ENCODE data around the gene MED13L. TPM values are rescaled to one million over a fixed set of nuclear protein-coding genes. Genes with fewer than 3 reads are reported as not detected.

The MED13L gene
- total RNA-seq, 1 experiment from 2014 or later = 62.6 TPM

DNA sequence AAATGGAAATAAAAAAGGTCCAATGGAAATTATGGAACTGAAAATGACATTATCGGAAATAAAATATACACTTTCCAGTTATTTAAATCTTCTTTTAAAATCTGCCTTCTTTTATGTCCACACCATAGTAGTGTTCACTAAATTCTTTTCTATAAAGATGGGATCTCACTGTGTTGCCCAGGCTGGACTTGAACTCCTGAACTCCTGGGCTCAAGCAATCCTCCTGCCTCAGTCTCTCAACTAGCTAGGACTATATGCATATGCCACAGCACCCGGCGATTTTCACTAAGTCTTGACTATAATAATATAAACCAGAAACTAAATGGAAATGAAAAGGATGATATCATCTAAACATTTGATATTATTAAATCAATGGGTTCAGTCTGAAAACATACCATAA is 188.4 kb downstream of the MED13L start:
- in situ Hi-C loops (cut with HindIII; ENCODE audit: low sequenced_read_pairs) = no loop called here
- no peak for DNase-seq (ENCODE audit: low spot score)

DNA sequence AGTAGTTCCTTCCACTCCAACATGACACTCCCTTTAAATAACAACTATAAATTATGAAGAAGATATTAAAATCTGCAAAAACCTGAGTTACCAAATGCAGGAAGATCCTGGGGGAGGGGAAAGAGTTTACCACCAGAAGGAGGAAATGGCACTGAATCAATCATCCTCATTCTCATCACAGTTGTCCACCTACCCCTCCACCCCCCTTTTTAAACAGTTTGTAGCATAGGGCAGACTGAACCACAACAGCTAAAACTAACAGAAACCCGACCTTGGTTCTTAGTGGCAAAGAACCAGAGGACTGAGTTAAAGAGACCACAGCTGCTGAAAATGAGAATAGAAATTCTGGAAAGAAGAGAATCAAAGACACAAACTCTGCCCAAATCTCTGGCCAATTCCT is 189.5 kb downstream of the MED13L start:
- no peak for DNase-seq (ENCODE audit: low spot score)
- in situ Hi-C loops (cut with HindIII; ENCODE audit: low sequenced_read_pairs) = no loop called here

DNA sequence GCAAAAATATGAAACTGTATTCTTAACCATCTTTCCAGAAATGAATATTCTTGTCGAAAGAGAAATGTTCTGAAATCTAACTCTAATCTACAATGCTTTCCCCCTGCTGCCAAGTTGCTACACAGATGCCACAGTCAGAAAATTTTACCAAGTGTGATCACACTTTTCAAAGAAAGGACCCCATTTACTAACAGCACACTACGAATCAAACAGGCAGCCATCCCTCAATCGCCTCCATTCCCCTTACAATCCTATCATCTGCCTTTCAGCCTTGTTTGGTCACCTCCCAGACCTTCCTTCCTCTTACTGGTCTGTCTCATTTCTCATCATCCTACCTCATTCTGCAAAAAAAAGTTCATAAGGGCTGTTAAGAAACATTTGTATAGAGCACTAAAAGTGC is 190.1 kb downstream of the MED13L start:
- no peak for DNase-seq (ENCODE audit: low spot score)
- in situ Hi-C loops (cut with HindIII; ENCODE audit: low sequenced_read_pairs) = no loop called here

DNA sequence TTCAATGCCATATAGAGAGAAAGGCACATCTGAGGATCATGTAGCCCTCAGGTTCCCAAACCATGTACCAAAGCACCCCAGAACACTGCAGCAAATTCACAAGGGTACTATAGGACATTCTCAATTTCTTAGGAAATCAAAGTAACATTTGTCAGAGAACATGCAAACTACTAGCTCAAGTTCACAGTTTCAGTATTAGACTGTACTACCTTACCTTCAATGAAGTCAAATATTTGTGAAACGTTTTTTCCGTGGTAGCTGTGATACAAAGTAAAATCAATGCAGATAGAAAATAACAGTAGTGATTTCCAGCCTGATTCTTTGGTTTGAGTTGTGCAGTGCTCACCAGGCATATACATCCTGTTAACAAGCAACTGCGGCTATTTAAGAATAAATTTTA is 197.1 kb downstream of the MED13L start:
- no peak for DNase-seq (ENCODE audit: low spot score)
- in situ Hi-C loops (cut with HindIII; ENCODE audit: low sequenced_read_pairs) = no loop called here

DNA sequence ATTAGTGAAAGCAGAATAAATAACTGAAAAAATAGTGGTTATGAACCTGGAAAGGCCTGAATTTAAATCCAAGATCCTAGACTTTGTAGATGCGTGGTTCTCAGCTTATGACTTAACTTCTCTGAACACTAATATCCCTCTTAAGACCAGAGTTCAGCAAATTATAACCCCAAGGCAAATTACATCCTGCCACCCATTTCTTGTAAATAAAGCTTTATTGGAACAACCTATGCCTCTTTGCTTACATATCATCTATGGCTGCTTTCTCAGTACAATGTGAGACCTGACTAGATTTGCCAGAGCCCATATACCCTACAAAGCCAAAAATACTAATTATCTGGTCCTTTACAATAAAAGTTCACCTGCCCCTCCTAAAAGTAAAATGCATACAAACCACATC is 199.1 kb downstream of the MED13L start:
- DNase-seq (ENCODE audit: low spot score) = no peak
- in situ Hi-C loops (cut with HindIII; ENCODE audit: low sequenced_read_pairs) = no loop called here

DNA sequence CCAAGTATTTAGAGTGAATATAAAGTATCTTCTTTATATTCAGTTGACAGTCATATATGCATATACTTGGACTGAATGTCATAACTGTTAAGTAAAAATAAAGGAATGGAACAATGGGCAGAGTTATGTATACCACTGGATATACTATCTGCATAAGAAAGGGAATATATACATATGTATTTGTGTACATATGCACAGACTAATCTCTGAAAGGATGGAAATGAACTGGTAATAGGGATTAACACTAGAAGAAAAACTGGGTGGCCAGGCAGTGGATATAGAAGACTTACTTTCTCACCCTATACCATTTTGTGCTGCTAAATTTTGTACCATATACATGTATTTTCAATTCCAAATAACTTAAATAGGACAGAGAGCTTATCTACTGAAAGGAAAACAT is 200.1 kb downstream of the MED13L start:
- in situ Hi-C loops (cut with HindIII; ENCODE audit: low sequenced_read_pairs) = no loop called here
- no peak for DNase-seq (ENCODE audit: low spot score)

DNA sequence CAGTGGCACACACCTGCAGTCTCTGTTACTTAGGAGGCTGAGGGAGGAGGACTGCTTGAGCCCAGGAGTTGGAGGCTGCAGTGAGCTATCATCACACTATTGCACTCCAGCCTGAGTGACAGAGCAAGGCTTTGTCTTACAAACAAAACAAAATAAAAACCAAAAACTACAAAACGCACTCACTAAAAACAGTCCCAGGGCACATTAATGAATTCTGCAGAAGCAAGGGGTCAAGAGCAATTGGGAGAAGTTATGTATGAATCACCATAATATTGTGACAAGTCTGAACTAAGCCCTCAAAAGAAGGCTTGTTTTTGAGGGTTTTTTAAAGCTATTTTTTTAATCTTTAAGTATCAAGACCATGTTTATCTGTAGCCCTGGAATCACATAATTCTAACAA is 201.1 kb downstream of the MED13L start:
- in situ Hi-C loops (cut with HindIII; ENCODE audit: low sequenced_read_pairs) = no loop called here
- no peak for DNase-seq (ENCODE audit: low spot score)

DNA sequence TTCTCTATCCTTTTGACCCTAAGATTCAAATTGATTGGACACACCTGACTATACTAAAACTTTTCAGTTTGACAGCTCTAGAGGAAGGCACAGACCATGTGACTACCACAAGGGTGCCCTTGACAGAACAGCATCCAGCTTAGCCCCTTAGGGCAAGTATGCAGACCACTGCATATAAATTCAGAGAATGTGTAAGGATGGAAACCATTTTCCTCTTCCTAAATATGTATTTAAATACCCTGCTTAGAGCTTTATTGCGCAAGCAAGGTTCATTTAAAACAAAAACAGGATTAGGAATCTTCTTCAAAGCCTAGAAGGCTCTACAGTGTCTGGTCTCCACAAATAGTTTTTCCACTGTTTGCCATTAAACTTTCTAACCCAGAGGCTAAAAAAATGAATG is 202.8 kb downstream of the MED13L start:
- in situ Hi-C loops (cut with HindIII; ENCODE audit: low sequenced_read_pairs) = no loop called here
- DNase-seq (ENCODE audit: low spot score) = no peak

DNA sequence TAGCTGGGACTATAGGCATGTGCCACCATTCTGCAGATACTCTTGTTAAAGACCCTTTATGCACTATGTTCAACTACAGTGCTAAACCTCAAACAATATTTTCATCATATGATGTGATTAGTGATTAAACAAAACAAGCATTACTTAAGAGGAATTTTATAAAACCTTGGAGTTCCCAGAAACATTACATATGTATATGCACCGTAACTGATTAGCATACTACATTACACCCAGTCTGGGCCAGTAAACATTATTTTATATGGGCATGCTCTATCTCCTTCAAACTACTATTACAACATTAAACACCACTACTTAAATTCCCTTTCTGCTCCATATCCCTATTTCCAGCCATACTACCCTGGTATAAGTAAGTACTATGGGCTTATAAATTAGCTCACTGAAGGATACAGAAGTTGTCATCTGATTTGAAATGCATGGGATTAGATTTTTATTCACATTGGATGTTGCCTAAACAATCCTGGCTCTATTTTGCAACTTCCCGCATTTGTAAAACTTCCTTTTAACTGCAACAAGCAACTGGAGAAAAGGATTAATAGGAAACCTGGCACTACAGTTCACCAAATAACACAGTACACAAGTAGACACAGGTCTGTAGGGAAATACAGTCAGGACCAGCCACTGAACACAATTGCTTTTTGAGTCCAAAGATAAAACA is 205.8 kb downstream of the MED13L start:
- DNase-seq (ENCODE audit: low spot score) = no peak
- in situ Hi-C loops (cut with HindIII; ENCODE audit: low sequenced_read_pairs) = no loop called here

DNA sequence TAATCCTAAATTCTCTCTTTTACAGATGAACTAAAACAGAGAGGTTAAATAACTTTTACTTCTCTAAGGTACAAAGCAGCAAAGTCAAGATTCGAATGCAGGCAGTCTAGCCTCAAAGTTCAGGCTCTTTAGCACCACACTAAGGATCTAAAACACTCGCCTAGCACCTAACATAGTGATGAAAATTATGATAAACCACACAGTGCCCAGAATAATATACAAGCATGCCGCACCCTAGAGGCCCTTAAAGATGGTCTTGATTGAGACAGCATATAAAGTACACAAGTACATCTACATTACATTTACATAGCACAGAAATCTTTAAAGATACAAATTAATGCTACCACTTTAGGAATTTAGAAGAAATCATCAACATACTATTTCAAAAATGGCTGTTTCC is 207.0 kb downstream of the MED13L start:
- in situ Hi-C loops (cut with HindIII; ENCODE audit: low sequenced_read_pairs) = no loop called here

DNA sequence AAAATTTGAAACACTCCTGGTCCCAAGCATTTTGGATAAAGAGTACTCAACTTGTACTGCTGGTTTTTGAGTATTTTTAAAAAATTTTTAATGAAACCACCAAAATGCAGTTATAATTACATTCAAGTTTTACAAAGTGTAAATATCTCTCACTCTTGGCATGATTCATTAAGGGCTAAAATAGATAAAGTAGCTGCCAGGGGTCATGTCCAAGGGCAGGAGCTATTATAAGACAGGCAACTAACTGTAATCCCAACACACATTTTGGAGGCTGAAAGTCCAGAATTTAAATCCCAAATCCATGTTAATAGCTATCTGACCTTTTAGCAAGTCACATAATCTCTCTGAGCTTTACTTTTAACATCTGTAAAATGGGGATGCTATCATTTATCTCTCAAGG is 207.6 kb downstream of the MED13L start:
- DNase-seq (ENCODE audit: low spot score) = no peak
- in situ Hi-C loops (cut with HindIII; ENCODE audit: low sequenced_read_pairs) = no loop called here

More for the DNA sequence above, 207.0 kb downstream of the MED13L start:
- no peak for DNase-seq (ENCODE audit: low spot score)

DNA sequence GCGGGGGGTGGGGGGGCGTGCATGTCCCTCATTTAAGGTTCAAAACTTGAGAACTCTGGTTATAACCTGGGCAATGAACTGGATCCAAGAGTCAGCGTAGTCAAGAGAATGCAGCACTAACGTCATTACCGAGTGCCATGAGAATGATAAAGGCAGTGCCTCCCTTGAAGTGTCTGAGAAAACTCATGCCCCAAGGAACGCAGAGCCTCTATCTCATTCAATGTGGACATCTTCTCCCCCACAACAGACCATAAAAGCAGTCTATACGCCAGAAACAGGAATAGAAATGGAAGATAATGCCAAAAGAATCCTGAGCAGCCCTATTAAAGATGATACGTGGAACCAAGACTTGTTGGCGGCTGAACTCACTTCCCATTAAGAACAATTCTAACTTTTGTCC is 208.6 kb downstream of the MED13L start:
- in situ Hi-C loops (cut with HindIII; ENCODE audit: low sequenced_read_pairs) = no loop called here
- no peak for DNase-seq (ENCODE audit: low spot score)

DNA sequence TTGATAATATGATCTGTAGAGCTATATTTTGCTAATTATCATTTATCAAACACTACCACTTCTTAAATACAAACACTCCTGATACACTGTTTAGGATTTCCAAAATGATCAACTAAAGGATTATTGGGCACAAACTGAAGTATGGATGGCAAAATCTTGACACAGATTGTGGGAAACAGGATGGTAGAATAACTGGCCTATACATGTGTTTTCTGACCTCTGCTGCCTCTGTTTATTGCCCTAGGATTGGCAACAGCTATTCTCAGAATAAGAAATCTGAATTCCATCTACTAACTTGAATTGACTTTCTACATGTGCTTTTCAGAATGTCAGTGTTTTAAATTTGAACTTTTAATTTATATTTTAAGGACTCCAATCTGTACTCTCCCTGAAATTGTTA is 209.1 kb downstream of the MED13L start:
- DNase-seq (ENCODE audit: low spot score) = no peak
- in situ Hi-C loops (cut with HindIII; ENCODE audit: low sequenced_read_pairs) = no loop called here

DNA sequence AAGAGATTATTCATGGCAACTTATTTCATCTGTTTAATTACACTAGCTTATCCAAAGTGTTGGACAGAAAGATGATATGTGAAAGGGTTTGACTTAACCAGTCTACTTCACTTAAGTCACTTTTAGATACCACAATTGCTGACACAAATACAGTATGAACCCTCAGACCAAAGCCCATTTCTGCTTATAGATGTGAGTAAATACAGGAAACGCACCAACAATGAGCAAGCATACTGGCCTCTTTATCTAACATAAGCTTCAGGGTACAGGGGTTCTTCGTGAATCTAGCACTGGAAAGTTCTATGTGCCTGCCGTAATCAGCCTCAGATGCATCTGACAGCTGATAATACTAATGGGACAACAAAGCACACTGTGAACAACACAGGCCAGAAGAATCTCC is 209.6 kb downstream of the MED13L start:
- DNase-seq (ENCODE audit: low spot score) = no peak
- in situ Hi-C loops (cut with HindIII; ENCODE audit: low sequenced_read_pairs) = no loop called here

DNA sequence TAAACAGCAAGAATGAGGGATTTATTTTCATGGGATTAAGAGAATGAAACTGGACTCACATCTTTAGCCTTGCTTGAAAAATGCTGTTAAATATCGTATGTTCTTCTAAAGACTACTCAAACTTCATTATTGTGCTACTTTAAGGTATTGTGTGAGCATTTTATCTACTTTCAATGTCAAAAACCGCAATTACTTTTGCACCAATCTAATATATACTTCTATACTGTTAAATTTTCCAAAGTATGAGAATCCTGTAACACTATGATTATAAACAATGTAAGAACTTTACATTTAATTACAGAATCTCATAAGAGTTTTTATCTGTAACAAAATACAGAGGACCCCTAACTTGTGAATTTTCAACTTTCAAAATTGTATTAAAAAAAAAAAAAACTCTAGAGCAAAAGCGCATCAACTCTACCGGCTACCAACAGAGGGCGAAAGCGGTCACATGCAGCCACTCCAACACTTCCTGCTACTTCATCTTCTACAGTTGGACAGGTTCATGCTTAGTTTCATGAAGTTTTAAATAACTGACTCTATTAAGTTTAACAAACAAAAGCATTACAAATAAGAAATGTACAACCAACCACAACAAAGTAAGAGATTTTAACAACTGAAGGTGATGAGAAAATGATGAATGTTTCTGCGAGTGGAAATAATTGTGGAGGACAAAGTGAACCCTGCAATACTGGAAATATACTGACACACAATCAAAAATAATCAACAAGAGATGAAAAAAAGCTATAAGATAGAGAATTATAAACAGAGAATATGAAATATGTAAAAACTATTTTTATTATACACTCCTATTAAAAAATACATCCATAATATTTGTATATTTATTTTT is 210.9 kb downstream of the MED13L start:
- in situ Hi-C loops (cut with HindIII; ENCODE audit: low sequenced_read_pairs) = no loop called here
- no peak for DNase-seq (ENCODE audit: low spot score)

DNA sequence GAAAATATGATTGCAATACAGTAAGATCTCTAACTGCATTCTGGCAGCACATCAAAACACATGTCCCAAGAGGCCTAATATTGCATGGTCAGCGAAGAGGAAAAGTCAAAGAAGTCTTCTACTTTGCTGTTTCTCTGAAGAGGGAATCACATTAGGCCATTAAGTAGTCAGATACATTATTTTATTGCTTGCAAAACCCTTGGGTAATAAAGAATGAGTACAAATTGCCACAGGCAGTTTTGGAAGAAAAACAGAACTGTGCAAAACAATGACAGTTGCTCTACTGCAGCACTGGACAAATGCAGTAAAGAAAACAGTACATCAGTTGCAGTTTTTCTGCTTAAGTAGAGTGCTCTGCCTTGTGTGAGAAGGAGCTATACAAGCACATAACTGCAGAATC is 211.9 kb downstream of the MED13L start:
- in situ Hi-C loops (cut with HindIII; ENCODE audit: low sequenced_read_pairs) = no loop called here
- no peak for DNase-seq (ENCODE audit: low spot score)

DNA sequence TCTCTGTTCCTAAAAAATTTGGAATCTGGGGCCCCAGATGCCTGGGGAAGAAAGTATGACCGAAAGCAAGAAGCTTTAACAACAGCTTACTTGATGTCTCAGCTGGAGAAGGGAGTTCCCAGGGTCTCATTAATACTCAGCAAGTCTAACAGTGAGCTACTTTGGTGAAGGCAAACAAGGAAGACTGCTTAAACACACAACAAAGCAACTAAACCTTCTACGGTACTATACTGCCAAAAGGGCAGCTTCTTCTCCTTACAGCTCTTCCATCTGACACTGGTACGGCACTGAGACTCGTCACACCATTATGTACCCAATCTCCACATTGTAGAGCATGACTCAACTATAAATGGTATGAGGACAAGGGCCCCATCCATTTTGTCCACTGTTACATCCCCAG is 213.0 kb downstream of the MED13L start:
- in situ Hi-C loops (cut with HindIII; ENCODE audit: low sequenced_read_pairs) = no loop called here
- no peak for DNase-seq (ENCODE audit: low spot score)

DNA sequence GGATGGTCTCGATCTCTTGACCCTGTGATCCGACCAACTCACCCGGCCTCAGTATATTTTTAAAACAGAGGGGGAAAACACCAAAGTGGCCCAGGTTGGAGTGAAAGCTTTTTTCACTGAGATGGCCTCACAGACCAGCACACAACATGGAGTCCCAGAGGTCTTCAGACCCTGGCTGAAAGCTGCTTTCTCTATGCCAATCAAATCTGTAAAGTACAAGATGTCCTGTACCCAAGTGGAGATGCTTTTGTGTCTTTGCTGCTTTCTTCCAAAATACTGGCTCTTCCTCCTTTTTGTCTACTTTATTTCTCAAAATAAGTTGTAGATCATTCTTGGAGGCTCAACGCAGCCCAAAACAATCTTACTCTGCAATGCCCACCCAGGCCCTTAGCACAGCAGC is 214.8 kb downstream of the MED13L start:
- in situ Hi-C loops (cut with HindIII; ENCODE audit: low sequenced_read_pairs) = no loop called here
- no peak for DNase-seq (ENCODE audit: low spot score)

DNA sequence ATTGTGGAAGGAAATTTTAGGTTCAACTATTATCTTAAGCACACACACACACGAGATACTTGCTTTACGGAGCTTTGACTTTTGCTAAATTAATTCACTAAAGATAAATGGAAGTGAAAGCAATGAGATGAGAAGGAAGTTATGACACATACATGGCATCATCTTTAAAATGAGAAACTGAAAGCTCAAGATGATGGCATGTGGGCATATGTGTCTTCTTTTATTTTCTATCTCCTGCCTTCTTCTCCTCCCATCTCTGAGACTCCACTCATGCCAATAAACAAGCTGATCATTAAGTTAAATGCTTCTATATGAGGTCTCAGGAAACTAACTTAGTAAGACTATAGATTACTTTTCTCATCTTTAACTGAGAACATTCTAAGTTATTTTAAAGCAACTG is 216.7 kb downstream of the MED13L start:
- no peak for DNase-seq (ENCODE audit: low spot score)
- in situ Hi-C loops (cut with HindIII; ENCODE audit: low sequenced_read_pairs) = no loop called here

DNA sequence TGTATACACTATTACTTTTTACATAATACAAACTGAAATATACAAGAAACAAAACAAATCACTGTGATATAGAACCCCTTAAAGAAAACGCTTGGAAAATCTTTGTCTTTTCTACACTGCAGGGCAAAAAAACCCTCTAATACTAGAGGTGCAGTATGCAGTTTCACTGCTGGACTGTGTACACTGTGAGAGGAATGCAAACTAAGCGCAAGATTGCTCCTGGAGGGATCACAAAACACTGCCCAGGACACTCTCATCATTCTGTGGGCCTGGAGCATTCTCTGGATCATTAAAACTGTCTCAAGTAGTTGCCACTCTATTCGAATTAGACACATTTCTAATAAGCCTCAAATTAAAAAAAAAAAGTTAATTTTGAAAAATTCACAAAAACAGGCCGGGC is 217.6 kb downstream of the MED13L start:
- in situ Hi-C loops (cut with HindIII; ENCODE audit: low sequenced_read_pairs) = no loop called here
- DNase-seq (ENCODE audit: low spot score) = no peak

DNA sequence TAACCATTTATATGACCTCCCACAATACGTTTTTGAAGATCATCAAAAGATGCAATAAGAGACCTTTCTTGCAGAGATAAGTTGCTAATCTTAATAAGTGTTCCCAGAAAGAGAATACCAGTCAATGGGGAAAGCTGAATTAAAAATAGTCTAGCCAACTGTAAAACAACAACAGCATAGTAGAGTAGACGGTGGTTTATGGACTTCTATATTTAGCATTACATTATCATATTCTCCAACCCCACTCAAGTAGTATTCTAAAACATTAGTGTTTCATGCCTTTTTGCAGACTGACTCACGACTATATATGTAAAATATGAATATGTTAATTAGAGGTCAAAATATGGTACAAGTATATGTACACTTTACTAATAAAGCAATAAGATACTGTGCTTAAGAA is 218.9 kb downstream of the MED13L start:
- no peak for DNase-seq (ENCODE audit: low spot score)
- in situ Hi-C loops (cut with HindIII; ENCODE audit: low sequenced_read_pairs) = no loop called here

All from G401 (cell line).